ENCODE measurements around the gene MRPL36.

DNA sequence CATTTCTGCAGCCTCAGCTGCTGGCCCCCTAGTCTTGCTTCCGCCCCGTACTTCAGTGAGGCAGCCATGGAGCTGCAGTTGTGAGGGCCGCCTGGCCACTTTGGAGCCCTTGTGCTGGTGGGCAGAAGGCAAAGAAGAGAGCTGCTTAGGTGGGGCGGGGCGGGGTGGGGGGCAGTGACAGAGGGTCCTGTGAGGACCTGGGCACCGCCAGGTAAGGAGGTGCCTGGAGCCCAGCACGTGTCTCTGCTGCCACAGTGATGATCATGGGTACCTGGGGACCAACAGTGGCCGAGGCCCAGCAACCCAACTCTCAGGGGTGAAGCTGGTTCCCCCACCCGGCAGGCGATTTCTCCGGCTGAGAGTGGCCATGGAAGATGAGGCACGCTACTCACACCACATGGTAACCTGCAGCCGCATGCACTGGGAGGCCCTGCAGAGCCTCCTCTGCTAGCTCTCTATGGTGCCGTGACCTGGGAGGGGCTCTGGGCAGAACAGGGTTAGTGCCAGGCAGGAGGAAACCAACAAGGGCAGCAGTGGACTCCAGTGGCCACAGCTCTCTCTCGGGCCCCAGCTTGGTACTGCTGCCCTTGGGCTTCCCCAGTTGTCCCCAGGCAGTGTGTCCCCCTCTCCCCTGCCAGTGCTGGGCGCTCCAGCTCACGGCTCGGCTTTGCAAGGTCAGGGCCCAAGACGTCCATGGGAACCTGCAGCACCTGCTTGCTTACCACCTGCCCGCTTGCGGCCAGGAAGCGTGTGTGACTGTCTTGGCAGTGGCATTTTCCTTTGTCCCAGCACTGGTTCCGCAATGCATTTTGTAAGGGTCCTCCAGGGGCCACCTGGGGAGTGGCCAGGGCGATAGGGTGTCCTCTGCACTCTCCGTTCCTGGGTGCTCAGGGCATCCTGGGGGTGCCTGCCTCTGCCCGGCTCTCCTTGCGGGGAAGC, 25.5 kb upstream of the MRPL36 start:
- TF ChIP-seq, protein P1, sequence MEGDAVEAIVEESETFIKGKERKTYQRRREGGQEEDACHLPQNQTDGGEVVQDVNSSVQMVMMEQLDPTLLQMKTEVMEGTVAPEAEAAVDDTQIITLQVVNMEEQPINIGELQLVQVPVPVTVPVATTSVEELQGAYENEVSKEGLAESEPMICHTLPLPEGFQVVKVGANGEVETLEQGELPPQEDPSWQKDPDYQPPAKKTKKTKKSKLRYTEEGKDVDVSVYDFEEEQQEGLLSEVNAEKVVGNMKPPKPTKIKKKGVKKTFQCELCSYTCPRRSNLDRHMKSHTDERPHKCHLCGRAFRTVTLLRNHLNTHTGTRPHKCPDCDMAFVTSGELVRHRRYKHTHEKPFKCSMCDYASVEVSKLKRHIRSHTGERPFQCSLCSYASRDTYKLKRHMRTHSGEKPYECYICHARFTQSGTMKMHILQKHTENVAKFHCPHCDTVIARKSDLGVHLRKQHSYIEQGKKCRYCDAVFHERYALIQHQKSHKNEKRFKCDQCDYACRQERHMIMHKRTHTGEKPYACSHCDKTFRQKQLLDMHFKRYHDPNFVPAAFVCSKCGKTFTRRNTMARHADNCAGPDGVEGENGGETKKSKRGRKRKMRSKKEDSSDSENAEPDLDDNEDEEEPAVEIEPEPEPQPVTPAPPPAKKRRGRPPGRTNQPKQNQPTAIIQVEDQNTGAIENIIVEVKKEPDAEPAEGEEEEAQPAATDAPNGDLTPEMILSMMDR (IDR thresholded peaks at IDR 0.05) = no peak
- TF ChIP-seq EP300 (IDR thresholded peaks at IDR 0.05) (no peak), POLR2AphosphoS5 (IDR thresholded peaks at IDR 0.05) (no peak)

All from esophagus muscularis mucosa (tissue), 4 donors.